AG04450 (cell line): ENCODE measurements around the gene CCSER1. TPM values are rescaled to one million over a fixed set of nuclear protein-coding genes. Genes with fewer than 3 reads are reported as not detected.
"Not testable (repeated sequence)": the region's sequence is repeated elsewhere in the genome, so short reads cannot be mapped to it uniquely, and the experiment has no call there.

ENCODE experiments used
- CTCF ChIA-PET: fragments of 300-600, 350-600 bp; formaldehyde crosslinking; extraction: SDS; loops from one replicate; lab custom pipeline; 2022; ENCODE audit warnings: antibody characterized with exemption, inconsistent platforms; lab: Charles Lee
- POLR2A ChIA-PET: fragments of 350-600 bp; formaldehyde crosslinking; extraction: SDS; loops from one replicate; lab custom pipeline; 2021; ENCODE audit warnings: antibody characterized with exemption, inconsistent platforms; lab: Yijun Ruan, JAX
- DNase-seq: peaks from one replicate; pipeline ENCODE4 v3.0.0-alpha.2; 2011; ENCODE audit warnings: low read depth, low spot score
- H3K27ac ChIP-seq: one replicate; pipeline ENCODE4 v1.5.1; 2012; ENCODE audit warnings: low read depth, low read length, control low read depth
- H3K27me3 ChIP-seq: one replicate; pipeline ENCODE4 v1.6.0; 2012; ENCODE audit warnings: low read length; ENCODE audit not compliant: control insufficient read depth, insufficient read depth
- H3K4me3 ChIP-seq: 2 replicates; pipeline ENCODE4 v1.5.1; 2011; ENCODE audit warnings: mild to moderate bottlenecking, low read depth, low read length, control low read depth
- H3K9me3 ChIP-seq: 2 replicates; pipeline ENCODE4 v1.5.1; 2012; ENCODE audit warnings: low read length; ENCODE audit not compliant: control insufficient read depth, insufficient read depth
- polyA plus RNA-seq: library from polyadenylated mRNA; depleted of rRNA; stranded (reverse); fragments of >200 nt; gene quantifications from 2 replicates; pipeline ENCODE4 v1.2.3, GENCODE V29; 2011
- TF ChIP-seq, protein P1 (sequence below): IDR thresholded peaks from 2 replicates; pipeline ENCODE4 v1.5.1; 2011; ENCODE audit warnings: low read depth, low read length, control low read depth, inconsistent platforms

CCSER1 gene
- polyA plus RNA-seq, 1 experiment = not detected

DNA sequence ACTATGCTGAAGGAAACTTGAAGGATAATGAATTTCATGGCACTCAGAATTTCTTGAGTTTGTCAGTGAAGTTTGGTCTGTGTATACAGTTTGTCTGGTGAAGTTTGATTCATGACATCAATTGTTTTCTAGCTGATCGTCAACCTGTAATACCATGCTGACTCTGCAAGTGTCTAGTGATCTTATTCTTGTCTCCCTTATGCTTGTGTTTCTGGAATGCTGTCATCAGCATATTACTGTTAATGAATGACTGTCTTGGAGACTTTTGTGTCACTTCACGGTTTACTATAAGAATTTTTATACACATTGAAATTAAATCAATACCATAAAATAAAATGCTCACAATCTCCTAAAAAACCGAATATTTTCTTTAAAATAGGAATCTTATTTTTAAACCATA lies 779.0 kb downstream of the CCSER1 start:
- no peak overlapping the region for H3K27ac ChIP-seq

DNA sequence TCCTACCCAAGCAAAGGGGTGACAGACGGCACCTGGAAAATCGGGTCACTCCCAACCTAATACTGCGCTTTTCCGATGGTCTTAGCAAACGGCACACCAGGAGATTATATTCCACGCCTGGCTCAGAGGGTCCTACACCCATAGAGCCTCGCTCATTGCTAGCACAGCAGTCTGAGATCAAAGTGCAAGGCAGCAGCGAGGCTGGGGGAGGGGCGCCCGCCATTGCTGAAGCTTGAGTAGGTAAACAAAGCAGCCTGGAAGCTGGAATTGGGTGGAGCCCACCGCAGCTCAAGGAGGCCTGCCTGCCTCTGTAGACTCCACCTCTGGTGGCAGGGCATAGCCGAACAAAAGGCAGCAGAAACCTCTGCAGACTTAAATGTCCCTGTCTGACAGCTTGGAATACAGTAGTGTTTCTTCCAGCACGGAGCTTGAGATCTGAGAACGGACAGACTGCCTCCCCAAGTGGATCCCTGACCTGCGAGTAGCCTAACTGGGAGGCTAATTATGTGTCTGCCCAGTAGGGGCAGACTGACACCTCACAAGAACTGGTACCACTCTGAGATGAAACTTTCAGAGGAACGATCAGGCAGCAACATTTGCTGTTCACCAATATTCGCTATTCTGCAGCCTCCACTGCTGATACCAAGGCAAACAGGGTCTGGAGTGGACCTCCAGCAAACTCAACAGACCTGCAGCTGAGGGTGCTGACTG lies 784.7 kb downstream of the CCSER1 start:
- H3K9me3 ChIP-seq, CTCF ChIA-PET, POLR2A ChIA-PET: not testable (repeated sequence)

More for the DNA sequence above, 779.0 kb downstream of the CCSER1 start:
- no peaks in the 10 kb centered on the region for H3K9me3 ChIP-seq
- DNase-seq = no peak
- TF ChIP-seq, protein P1, sequence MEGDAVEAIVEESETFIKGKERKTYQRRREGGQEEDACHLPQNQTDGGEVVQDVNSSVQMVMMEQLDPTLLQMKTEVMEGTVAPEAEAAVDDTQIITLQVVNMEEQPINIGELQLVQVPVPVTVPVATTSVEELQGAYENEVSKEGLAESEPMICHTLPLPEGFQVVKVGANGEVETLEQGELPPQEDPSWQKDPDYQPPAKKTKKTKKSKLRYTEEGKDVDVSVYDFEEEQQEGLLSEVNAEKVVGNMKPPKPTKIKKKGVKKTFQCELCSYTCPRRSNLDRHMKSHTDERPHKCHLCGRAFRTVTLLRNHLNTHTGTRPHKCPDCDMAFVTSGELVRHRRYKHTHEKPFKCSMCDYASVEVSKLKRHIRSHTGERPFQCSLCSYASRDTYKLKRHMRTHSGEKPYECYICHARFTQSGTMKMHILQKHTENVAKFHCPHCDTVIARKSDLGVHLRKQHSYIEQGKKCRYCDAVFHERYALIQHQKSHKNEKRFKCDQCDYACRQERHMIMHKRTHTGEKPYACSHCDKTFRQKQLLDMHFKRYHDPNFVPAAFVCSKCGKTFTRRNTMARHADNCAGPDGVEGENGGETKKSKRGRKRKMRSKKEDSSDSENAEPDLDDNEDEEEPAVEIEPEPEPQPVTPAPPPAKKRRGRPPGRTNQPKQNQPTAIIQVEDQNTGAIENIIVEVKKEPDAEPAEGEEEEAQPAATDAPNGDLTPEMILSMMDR = no peak
- H3K27me3 ChIP-seq = no peaks in the 10 kb centered on the region
- CTCF ChIA-PET = no interaction called here
- POLR2A ChIA-PET = no interaction called here
- H3K4me3 ChIP-seq = no peak overlapping the region

DNA sequence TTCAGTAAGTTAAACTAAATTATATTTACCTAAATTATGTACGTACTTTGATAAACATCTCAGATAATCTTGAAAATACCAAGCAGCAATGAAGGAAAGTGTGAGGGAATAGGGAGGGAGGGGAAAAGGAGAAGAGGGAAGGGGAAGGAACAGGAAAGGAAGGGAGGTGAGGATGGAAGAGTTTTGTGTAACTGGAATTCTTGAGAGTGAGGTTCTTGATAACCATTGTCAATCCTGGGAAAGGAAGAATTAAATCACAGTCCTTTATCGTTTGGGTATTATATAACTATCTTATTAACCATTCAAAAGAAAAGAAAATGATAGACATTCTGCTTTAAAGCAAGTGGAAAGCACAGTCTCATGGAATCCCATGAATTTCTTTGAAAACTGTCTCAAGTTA lies 795.0 kb downstream of the CCSER1 start:
- H3K4me3 ChIP-seq = no peak overlapping the region
- no peaks in the 10 kb centered on the region for H3K27me3 ChIP-seq
- POLR2A ChIA-PET = no interaction called here
- H3K27ac ChIP-seq = no peak overlapping the region
- no peaks in the 10 kb centered on the region for H3K9me3 ChIP-seq
- TF ChIP-seq, protein P1 = no peak
- no peak for DNase-seq
- CTCF ChIA-PET = no interaction called here

More for the DNA sequence above, 784.7 kb downstream of the CCSER1 start:
- not testable (repeated sequence) for H3K27ac ChIP-seq, H3K27me3 ChIP-seq, H3K4me3 ChIP-seq, DNase-seq

DNA sequence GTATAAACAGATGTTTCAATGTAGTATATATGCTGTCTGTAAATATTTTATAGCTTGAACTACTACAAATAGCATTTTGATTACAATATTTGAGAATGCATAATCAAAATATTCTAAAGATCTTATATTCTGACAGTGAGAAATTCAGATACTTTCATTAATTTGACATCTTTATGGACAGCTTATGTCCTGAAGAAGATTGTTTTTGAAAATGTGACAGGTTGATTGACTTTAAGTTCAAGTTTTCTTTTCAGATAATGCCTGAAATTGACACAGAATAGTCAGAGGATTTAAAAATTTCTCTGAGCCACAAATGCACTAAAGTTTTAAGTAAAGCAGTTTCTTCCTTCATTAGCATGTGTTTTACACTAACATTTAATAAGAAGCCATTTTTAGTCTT lies 799.8 kb downstream of the CCSER1 start:
- DNase-seq = no peak
- H3K27me3 ChIP-seq = no peaks in the 10 kb centered on the region
- H3K9me3 ChIP-seq = no peaks in the 10 kb centered on the region
- TF ChIP-seq, protein P1 = no peak
- no peak overlapping the region for H3K27ac ChIP-seq
- CTCF ChIA-PET = no interaction called here
- H3K4me3 ChIP-seq = no peak overlapping the region
- POLR2A ChIA-PET = no interaction called here

DNA sequence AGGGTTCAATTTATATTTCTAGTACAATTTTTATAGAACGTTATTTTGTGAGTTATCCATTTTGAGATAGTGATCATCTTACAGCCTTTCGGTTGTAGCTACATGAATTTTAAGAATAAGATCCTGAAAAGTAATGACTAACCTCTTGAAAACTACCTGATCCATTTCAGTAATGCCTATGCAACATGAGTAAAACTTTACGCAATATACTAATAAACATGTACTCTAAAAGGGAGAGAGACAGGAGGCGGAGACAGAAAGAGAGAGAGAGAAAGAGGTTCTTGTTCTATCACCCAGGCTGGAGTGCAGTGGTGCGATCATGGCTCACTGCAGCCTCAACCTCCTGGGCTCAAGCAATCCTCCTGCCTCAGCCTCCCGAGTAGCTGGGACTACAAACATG lies 816.1 kb downstream of the CCSER1 start:
- Histone ChIP-seq H3K9me3 (no peaks in the 10 kb centered on the region), H3K27me3 (no peaks in the 10 kb centered on the region), H3K27ac (no peak overlapping the region), H3K4me3 (no peak overlapping the region)
- TF ChIP-seq, protein P1 = no peak
- POLR2A ChIA-PET = no interaction called here
- no peak for DNase-seq
- CTCF ChIA-PET = no interaction called here
